ENCODE measurements around the gene SHQ1.

Gene SHQ1

GRCh38 chr3:72702390-72702789 lies 145.9 kb downstream of the SHQ1 start:
- no peak for TF ChIP-seq CTCF (IDR thresholded peaks at IDR 0.05; ENCODE audit: low read length, missing control alignments)

GRCh38 chr3:72700106-72700505 lies 148.1 kb downstream of the SHQ1 start:
- DNase-seq (ENCODE audit: low read depth): no peak
- no peak for TF ChIP-seq CTCF (IDR thresholded peaks at IDR 0.05; ENCODE audit: low read length, missing control alignments)

More at GRCh38 chr3:72702390-72702789, 145.9 kb downstream of the SHQ1 start:
- H3K4me3 ChIP-seq (replicated peaks; ENCODE audit: low read depth, low read length): no peak overlapping the region
- DNase-seq (ENCODE audit: low read depth): no peak

GRCh38 chr3:72699631-72700030 lies 148.6 kb downstream of the SHQ1 start:
- TF ChIP-seq CTCF (IDR thresholded peaks at IDR 0.05; ENCODE audit: low read length, missing control alignments): no peak
- no peak for DNase-seq (ENCODE audit: low read depth)
- no peak overlapping the region for H3K4me3 ChIP-seq (replicated peaks; ENCODE audit: low read depth, low read length)

More at GRCh38 chr3:72700106-72700505, 148.1 kb downstream of the SHQ1 start:
- H3K4me3 ChIP-seq (replicated peaks; ENCODE audit: low read depth, low read length): no peak overlapping the region

All from fibroblast of pulmonary artery (primary cell).